K562 (cell line): ENCODE data around the gene ZDHHC6.

Source experiments
- BHLHE40 ChIP-seq: IDR thresholded peaks from 2 replicates; pipeline ENCODE4 v1.6.1; 2011; ENCODE audit warnings: low read length, improper control_type of control experiment
- EP300 ChIP-seq: IDR thresholded peaks from 2 replicates; pipeline ENCODE4 v1.6.1; 2012; ENCODE audit warnings: low read length, improper control_type of control experiment
- FOXK2 ChIP-seq, 2 experiments: fragments of 450-650 bp; IDR thresholded peaks in 1 of 2; conservative IDR thresholded peaks in 1 of 2; 2 replicates each; pipeline ENCODE4 v1.6.1; 2016; ENCODE audit warnings: low read depth in 2 of 2, mild to moderate bottlenecking in 1 of 2
- HDAC2 ChIP-seq: fragments of 450-650 bp; IDR thresholded peaks from 2 replicates; pipeline ENCODE4 v1.6.1; 2016; ENCODE audit warnings: mild to moderate bottlenecking
- NCOA2 ChIP-seq, 2 experiments: fragments of 450-650 bp; IDR thresholded peaks; 2 replicates each; pipeline ENCODE4 v1.6.1; 2018; ENCODE audit warnings: mild to moderate bottlenecking in 2 of 2, moderate library complexity in 1 of 2; ENCODE audit not compliant: partially characterized antibody in 2 of 2
- POLR2A ChIP-seq: fragments of 450-650 bp; conservative IDR thresholded peaks from 2 replicates; pipeline ENCODE4 v1.6.1; 2016
- ZNF232 ChIP-seq: sonication (generic); formaldehyde crosslinking; IDR thresholded peaks from 2 replicates; pipeline ENCODE4 v1.8.0; 2022; ENCODE audit warnings: mild to moderate bottlenecking, missing genetic modification reagents
- ZZZ3 ChIP-seq: fragments of 450-650 bp; IDR thresholded peaks from 2 replicates; pipeline ENCODE4 v1.6.1; 2016; ENCODE audit warnings: antibody characterized with exemption, mild to moderate bottlenecking, moderate library complexity
- TF ChIP-seq, protein P1 (sequence below), 3 experiments: IDR thresholded peaks in 2 of 3; conservative IDR thresholded peaks in 1 of 3; 2 replicates each; pipeline ENCODE4 v1.5.1; 2011 to 2012; ENCODE audit warnings: low read length in 3 of 3, mild to moderate bottlenecking in 3 of 3, control low read depth in 2 of 3, improper control_type of control experiment in 1 of 3, inconsistent platforms in 1 of 3, low read depth in 1 of 3, mixed read lengths in 1 of 3, moderate library complexity in 1 of 3; ENCODE audit not compliant: insufficient read depth in 2 of 3

- TF ChIP-seq POLR2A (no peak), NCOA2 (IDR thresholded peaks at IDR 0.05; ENCODE audit: partially characterized antibody in 2 of 2) (no peak), BHLHE40 (no peak), HDAC2 (no peak), EP300 (no peak), ZNF232 (CRISPR knock-in tag) (no peak), ZZZ3 (no peak), FOXK2 (conservative IDR thresholded peaks at IDR 0.05 in 1 of 2, IDR thresholded peaks at IDR 0.05 in 1 of 2; ENCODE audit: low read depth in 2 of 2) (no peak)
- TF ChIP-seq, protein P1, sequence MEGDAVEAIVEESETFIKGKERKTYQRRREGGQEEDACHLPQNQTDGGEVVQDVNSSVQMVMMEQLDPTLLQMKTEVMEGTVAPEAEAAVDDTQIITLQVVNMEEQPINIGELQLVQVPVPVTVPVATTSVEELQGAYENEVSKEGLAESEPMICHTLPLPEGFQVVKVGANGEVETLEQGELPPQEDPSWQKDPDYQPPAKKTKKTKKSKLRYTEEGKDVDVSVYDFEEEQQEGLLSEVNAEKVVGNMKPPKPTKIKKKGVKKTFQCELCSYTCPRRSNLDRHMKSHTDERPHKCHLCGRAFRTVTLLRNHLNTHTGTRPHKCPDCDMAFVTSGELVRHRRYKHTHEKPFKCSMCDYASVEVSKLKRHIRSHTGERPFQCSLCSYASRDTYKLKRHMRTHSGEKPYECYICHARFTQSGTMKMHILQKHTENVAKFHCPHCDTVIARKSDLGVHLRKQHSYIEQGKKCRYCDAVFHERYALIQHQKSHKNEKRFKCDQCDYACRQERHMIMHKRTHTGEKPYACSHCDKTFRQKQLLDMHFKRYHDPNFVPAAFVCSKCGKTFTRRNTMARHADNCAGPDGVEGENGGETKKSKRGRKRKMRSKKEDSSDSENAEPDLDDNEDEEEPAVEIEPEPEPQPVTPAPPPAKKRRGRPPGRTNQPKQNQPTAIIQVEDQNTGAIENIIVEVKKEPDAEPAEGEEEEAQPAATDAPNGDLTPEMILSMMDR (IDR thresholded peaks at IDR 0.05 in 2 of 3, conservative IDR thresholded peaks at IDR 0.05 in 1 of 3; ENCODE audit: insufficient read depth in 2 of 3, low read depth in 1 of 3, low read length in 3 of 3): no peak
Observed at GRCh38 chr10:112438356-112438755, 8.4 kb downstream of the ZDHHC6 start.
